Measurements from ENCODE around the gene GPR68.

- TF ChIP-seq EZH2phosphoT487 (IDR thresholded peaks at IDR 0.05; ENCODE audit: borderline replicate concordance) (no peak), CTCF (conservative IDR thresholded peaks at IDR 0.05; ENCODE audit: low read length) (no peak)
Observed at GRCh38 chr14:91211017-91211416, 33.5 kb downstream of the GPR68 start.
